IMR-90 (cell line): ENCODE measurements around the gene TECTB. TPM values are rescaled to one million over a fixed set of nuclear protein-coding genes. Genes with fewer than 3 reads are reported as not detected.
A peak's percentile ranks its signal among the peaks of the same experiment; 100 is the strongest.

Experiments used
- ATAC-seq: fragments of 200-7000 bp; cut with Tn5 transposase; 2 replicates; pipeline ENCODE4 v1.9.1; 2020; ENCODE audit warnings: low read depth, mild to moderate bottlenecking, moderate library complexity
- BruUV-seq: library from RNA; stranded (reverse); fragments of 400-500 nt; replicated peaks from 2 replicates; lab custom pipeline; 2021; lab: Mats Ljungman, UMichigan
- CTCF ChIA-PET: fragments of 300-600 bp; formaldehyde crosslinking; extraction: SDS; loops from one replicate; lab custom pipeline; 2021; ENCODE audit warnings: antibody characterized with exemption; lab: Yijun Ruan, JAX
- POLR2A ChIA-PET: fragments of 300-600 bp; sonication (Branson Sonifier 250); formaldehyde crosslinking; loops from one replicate; lab custom pipeline; 2022; ENCODE audit warnings: antibody characterized with exemption; ENCODE audit not compliant: unreplicated experiment; lab: Charles Lee
- DNase-seq: peaks from one replicate; pipeline ENCODE4 v3.0.0; 2013
- H2AFZ ChIP-seq: replicated peaks from 2 replicates; pipeline ENCODE3; 2013; ENCODE audit warnings: low read length, mild to moderate bottlenecking; ENCODE audit not compliant: poor library complexity
- H2AK5ac ChIP-seq: 2 replicates; pipeline ENCODE4 v1.6.1; 2013; ENCODE audit warnings: low read depth, low read length, inconsistent platforms
- H2AK9ac ChIP-seq: replicated peaks from 2 replicates; pipeline ENCODE3; 2013; ENCODE audit warnings: mild to moderate bottlenecking, low read depth, low read length, moderate library complexity; ENCODE audit not compliant: poor library complexity
- H2BK120ac ChIP-seq: 2 replicates; pipeline ENCODE4 v1.6.1; 2013; ENCODE audit warnings: low read depth, low read length, inconsistent platforms
- H2BK15ac ChIP-seq: 3 replicates; pipeline ENCODE4 v1.6.1; 2013; ENCODE audit warnings: low read depth, low read length, inconsistent platforms
- H2BK20ac ChIP-seq: 2 replicates; pipeline ENCODE4 v1.6.1; 2013; ENCODE audit warnings: low read depth, mild to moderate bottlenecking, inconsistent platforms, low read length, moderate library complexity
- H2BK5ac ChIP-seq: 2 replicates; pipeline ENCODE4 v1.6.1; 2013; ENCODE audit warnings: mild to moderate bottlenecking, low read depth, low read length, inconsistent platforms; ENCODE audit not compliant: poor library complexity, severe bottlenecking
- H3K14ac ChIP-seq: replicated peaks from 2 replicates; pipeline ENCODE4 v1.6.1; 2013; ENCODE audit warnings: low read depth, low read length, inconsistent platforms
- H3K18ac ChIP-seq: 2 replicates; pipeline ENCODE4 v1.6.1; 2013; ENCODE audit warnings: low read depth, low read length, control low read depth
- H3K23ac ChIP-seq: 2 replicates; pipeline ENCODE4 v1.6.1; 2013; ENCODE audit warnings: low read depth, low read length, inconsistent platforms
- H3K27ac ChIP-seq: 2 replicates; pipeline ENCODE4 v1.5.1; 2013; ENCODE audit warnings: mild to moderate bottlenecking, control low read depth, low read length; ENCODE audit not compliant: insufficient read depth
- H3K27me3 ChIP-seq: 2 replicates; pipeline ENCODE4 v1.6.1; 2013; ENCODE audit warnings: low read length; ENCODE audit not compliant: control insufficient read depth, insufficient read depth
- H3K36me3 ChIP-seq: 2 replicates; pipeline ENCODE4 v1.6.1; 2013; ENCODE audit warnings: low read length, mixed read lengths; ENCODE audit not compliant: control insufficient read depth, insufficient read depth
- H3K4ac ChIP-seq: 2 replicates; pipeline ENCODE4 v1.6.1; 2013; ENCODE audit warnings: low read depth, low read length, inconsistent platforms
- H3K4me1 ChIP-seq: 2 replicates; pipeline ENCODE4 v1.6.1; 2013; ENCODE audit warnings: low read length, mixed read lengths; ENCODE audit not compliant: control insufficient read depth, insufficient read depth
- H3K4me2 ChIP-seq: 2 replicates; pipeline ENCODE4 v1.6.1; 2013; ENCODE audit warnings: low read depth, mild to moderate bottlenecking, control low read depth, low read length, moderate library complexity
- H3K4me3 ChIP-seq: 2 replicates; pipeline ENCODE4 v1.5.1; 2013; ENCODE audit warnings: low read depth, mild to moderate bottlenecking, control low read depth, low read length, moderate library complexity; ENCODE audit not compliant: insufficient read depth
- H3K56ac ChIP-seq: 2 replicates; pipeline ENCODE4 v1.6.1; 2013; ENCODE audit warnings: low read length, inconsistent platforms; ENCODE audit not compliant: insufficient read depth; ENCODE audit errors: extremely low read depth
- H3K79me1 ChIP-seq, 2 experiments: 2 replicates each; pipeline ENCODE4 v1.6.1; 2013; ENCODE audit warnings: low read length in 2 of 2, inconsistent platforms in 1 of 2, low read depth in 1 of 2
- H3K9ac ChIP-seq: 2 replicates; pipeline ENCODE4 v1.6.1; 2013; ENCODE audit warnings: low read depth, low read length, control low read depth
- H3K9me1 ChIP-seq: 2 replicates; pipeline ENCODE4 v1.6.1; 2013; ENCODE audit warnings: low read length, inconsistent platforms; ENCODE audit not compliant: insufficient read depth
- H3K9me3 ChIP-seq: 2 replicates; pipeline ENCODE4 v1.6.1; 2013; ENCODE audit warnings: low read length; ENCODE audit not compliant: control insufficient read depth, insufficient read depth
- H4K20me1 ChIP-seq: 2 replicates; pipeline ENCODE4 v1.6.1; 2013; ENCODE audit warnings: low read length, inconsistent platforms; ENCODE audit not compliant: insufficient read depth
- H4K5ac ChIP-seq: 2 replicates; pipeline ENCODE4 v1.6.1; 2013; ENCODE audit warnings: mild to moderate bottlenecking, low read depth, low read length, control low read depth
- H4K8ac ChIP-seq, 2 experiments: 2 replicates each; pipeline ENCODE4 v1.6.1; 2013; ENCODE audit warnings: low read depth in 2 of 2, low read length in 2 of 2, control low read depth in 1 of 2, inconsistent platforms in 1 of 2
- H4K91ac ChIP-seq: 2 replicates; pipeline ENCODE4 v1.6.1; 2013; ENCODE audit warnings: low read depth, low read length, inconsistent platforms; ENCODE audit not compliant: insufficient read depth
- BHLHE40 ChIP-seq: fragments of 150-350 bp; IDR thresholded peaks from 2 replicates; pipeline ENCODE4 v1.6.1; 2016; ENCODE audit warnings: mild to moderate bottlenecking, low read depth, low read length
- MAFK ChIP-seq: IDR thresholded peaks from 2 replicates; pipeline ENCODE4 v1.6.1; 2012; ENCODE audit warnings: low read depth, low read length, improper control_type of control experiment
- MXI1 ChIP-seq: IDR thresholded peaks from 2 replicates; pipeline ENCODE4 v1.6.1; 2012; ENCODE audit warnings: low read depth, mild to moderate bottlenecking, low read length, moderate library complexity, borderline replicate concordance
- NFE2L2 ChIP-seq: fragments of 150-350 bp; IDR thresholded peaks from 2 replicates; pipeline ENCODE4 v1.6.1; 2016; ENCODE audit warnings: low read depth, mild to moderate bottlenecking, low read length
- POLR2A ChIP-seq: IDR thresholded peaks from 2 replicates; pipeline ENCODE4 v1.6.1; 2012; ENCODE audit warnings: mild to moderate bottlenecking, low read depth, low read length
- SMC3 ChIP-seq: fragments of 150-350 bp; IDR thresholded peaks from 2 replicates; pipeline ENCODE4 v1.6.1; 2016; ENCODE audit warnings: low read depth, mild to moderate bottlenecking, antibody characterized with exemption, low read length, moderate library complexity
- USF2 ChIP-seq: fragments of 150-350 bp; IDR thresholded peaks from 2 replicates; pipeline ENCODE4 v1.6.1; 2017; ENCODE audit warnings: mild to moderate bottlenecking, antibody characterized with exemption, low read length, low read depth
- WGBS, 2 experiments: methylation state at CpG; one replicate each; pipeline versions ENCODE4 v1.1.5 to v1.1.7; 2013; ENCODE audit warnings: missing lambda C conversion rate in 2 of 2; ENCODE audit not compliant: insufficient read length in 1 of 2; ENCODE audit errors: extremely low coverage in 2 of 2; 5-methylcytosine and 5-hydroxymethylcytosine counted together
- dilution Hi-C: fragments of 300-500 bp; cut with HindIII; formaldehyde crosslinking; loops from one replicate; pipeline ENCODE4 v1.14.3; 2018; ENCODE audit warnings: low sequenced_read_pairs; ENCODE audit not compliant: unreplicated experiment
- in situ Hi-C: fragments of 300-500 bp; cut with MboI; formaldehyde crosslinking; loops from 3 replicates; pipeline ENCODE4 v1.14.3; 2019; ENCODE audit warnings: low sequenced_read_pairs, inconsistent platforms, mixed read lengths
- intact Hi-C: fragments of 100-400 bp; cut with micrococcal nuclease; formaldehyde crosslinking; loops from 2 replicates; pipeline ENCODE4 v1.10.0; 2022
- polyA plus RNA-seq, 3 experiments: library from polyadenylated mRNA; depleted of rRNA; stranded (reverse); fragments of >200 nt; gene quantifications; 2 replicates each; pipeline ENCODE4 v1.2.3, GENCODE V29; 2012; ENCODE audit warnings: low replicate concordance in 1 of 3
- total RNA-seq: library from RNA; depleted of rRNA; stranded (reverse); fragments of >200 nt; gene quantifications from 2 replicates; pipeline ENCODE4 v1.2.3, GENCODE V29; 2012

Gene TECTB
- total and polyA plus RNA-seq, 2 of the 4 experiments (the other 2 are of a cell fraction) = not detected

- peak overlapping the region; percentile 57; the same call in 1 of the 2 replicates for H2BK120ac ChIP-seq
- dilution Hi-C loops (no loop called here), in situ Hi-C loops (no loop called here), intact Hi-C loops (no loop called here)
- no peak overlapping the region for H2AK9ac ChIP-seq
- H3K27me3 ChIP-seq = no peaks in the 10 kb centered on the region
- H3K18ac ChIP-seq = peak overlapping the region; percentile 86
- H4K8ac ChIP-seq = peak overlapping the region in 1 of 2 experiments; percentile 14; a peak in 1 of 4 replicates
- no peak overlapping the region for H3K4me3 ChIP-seq
- H3K36me3 ChIP-seq = no peaks in the 10 kb centered on the region
- no peak overlapping the region for H3K56ac ChIP-seq
- H2AK5ac ChIP-seq = no peak overlapping the region; the same call in 1 of the 2 replicates
- ATAC-seq (no peak), DNase-seq (no peak)
- H4K5ac ChIP-seq = peak overlapping the region; percentile 29; the same call in 1 of the 2 replicates
- TF ChIP-seq SMC3 (no peak), BHLHE40 (no peak), MXI1 (no peak), USF2 (no peak), MAFK (no peak), NFE2L2 (no peak), POLR2A (no peak)
- CTCF ChIA-PET = no interaction called here
- H3K9me1 ChIP-seq = no peaks in the 10 kb centered on the region
- no peak overlapping the region for H3K4me2 ChIP-seq
- no peak overlapping the region for H3K23ac ChIP-seq
- peak overlapping the region; percentile 67; the same call in 1 of the 2 replicates for H3K27ac ChIP-seq
- no peaks in the 10 kb centered on the region for H4K20me1 ChIP-seq
- H3K9ac ChIP-seq = no peak overlapping the region
- H3K4ac ChIP-seq = no peak overlapping the region
- H3K14ac ChIP-seq = no peak overlapping the region
- POLR2A ChIA-PET = no interaction called here
- no peaks in the 10 kb centered on the region for H3K9me3 ChIP-seq
- H2BK20ac ChIP-seq = no peak overlapping the region
- no peak overlapping the region for H2BK15ac ChIP-seq
- WGBS, 2 experiments = no CpG with 5 or more reads among the region's 5 CpGs
- H2BK5ac ChIP-seq = peak overlapping the region; percentile 70
- no peaks in the 10 kb centered on the region for H3K79me1 ChIP-seq
- H3K4me1 ChIP-seq = peaks cover 8% of the 10 kb centered on the region
- no peak overlapping the region for H2AFZ ChIP-seq
- no TSS peak for BruUV-seq
- peak overlapping the region; percentile 33; the same call in 1 of the 2 replicates for H4K91ac ChIP-seq
Observed at GRCh38 chr10:112260831-112261230, 22.4 kb upstream of the TECTB start.
